Caco-2 (cell line): ENCODE measurements around the gene SSR1. TPM values are rescaled to one million over a fixed set of nuclear protein-coding genes. Genes with fewer than 3 reads are reported as not detected.

Experiments used
- BruUV-seq: library from RNA; stranded (reverse); fragments of 400-500 nt; replicated peaks from 2 replicates; lab custom pipeline; 2021; lab: Mats Ljungman, UMichigan
- CTCF ChIA-PET: fragments of 300-600 bp; sonication (Branson Sonifier 250); formaldehyde crosslinking; loops from one replicate; lab custom pipeline; 2022; ENCODE audit warnings: antibody characterized with exemption; lab: Charles Lee
- POLR2A ChIA-PET: fragments of 300-600 bp; sonication (Branson Sonifier 250); formaldehyde crosslinking; loops from one replicate; lab custom pipeline; 2022; ENCODE audit warnings: antibody characterized with exemption; lab: Charles Lee
- DNase-seq, 2 experiments: peaks; one replicate each; pipeline versions ENCODE4 v3.0.0 to v3.0.0-alpha.2; 2020 to 2022
- H3K27me3 ChIP-seq: replicated peaks from 2 replicates; pipeline ENCODE4 v1.6.0; 2011; ENCODE audit warnings: low read length; ENCODE audit not compliant: control insufficient read depth, insufficient read depth
- H3K36me3 ChIP-seq: 2 replicates; pipeline ENCODE4 v1.5.1; 2011; ENCODE audit warnings: low read length; ENCODE audit not compliant: control insufficient read depth, insufficient read depth
- H3K4me1 ChIP-seq: fragments of 250-450 bp; sonication (Bioruptor Pico); 2 replicates; pipeline ENCODE4 v1.5.1; 2020; ENCODE audit warnings: mild to moderate bottlenecking
- H3K4me3 ChIP-seq: 2 replicates; pipeline ENCODE4 v1.5.1; 2011; ENCODE audit warnings: low read depth, mild to moderate bottlenecking, control low read depth, low read length
- H3K9me3 ChIP-seq: fragments of 250-450 bp; sonication (Bioruptor Pico); 2 replicates; pipeline ENCODE4 v1.5.1; 2020; ENCODE audit warnings: mild to moderate bottlenecking, moderate library complexity
- H3K27ac Mint-ChIP-seq: one replicate; pipeline ENCODE4 v1.8.0; 2022; ENCODE audit warnings: mixed read lengths; ENCODE audit not compliant: unreplicated experiment
- H3K27me3 Mint-ChIP-seq: one replicate; pipeline ENCODE4 v1.8.0; 2022; ENCODE audit warnings: mixed read lengths; ENCODE audit not compliant: insufficient read depth, unreplicated experiment
- H3K36me3 Mint-ChIP-seq: one replicate; pipeline ENCODE4 v1.8.0; 2022; ENCODE audit warnings: mild to moderate bottlenecking, mixed read lengths; ENCODE audit not compliant: insufficient read depth, unreplicated experiment
- H3K4me1 Mint-ChIP-seq: one replicate; pipeline ENCODE4 v1.8.0; 2022; ENCODE audit warnings: low read depth, mixed read lengths; ENCODE audit not compliant: unreplicated experiment
- H3K4me3 Mint-ChIP-seq: one replicate; pipeline ENCODE4 v1.8.0; 2022; ENCODE audit warnings: mild to moderate bottlenecking, moderate library complexity, mixed read lengths; ENCODE audit not compliant: unreplicated experiment
- H3K9me3 Mint-ChIP-seq: one replicate; pipeline ENCODE4 v1.8.0; 2022; ENCODE audit warnings: mixed read lengths; ENCODE audit not compliant: unreplicated experiment
- CTCF ChIP-seq, 2 experiments: fragments of 200-600 bp in 1 of 2; IDR thresholded peaks; 1 replicate in 1 of 2; 2 replicates in 1 of 2; pipeline versions ENCODE4 v1.5.1 to v1.8.0; 2011 to 2022; ENCODE audit warnings: antibody characterized with exemption in 1 of 2, control low read depth in 1 of 2, inconsistent platforms in 1 of 2, low read depth in 1 of 2, low read length in 1 of 2, mild to moderate bottlenecking in 1 of 2, moderate library complexity in 1 of 2; ENCODE audit not compliant: insufficient read depth in 1 of 2, severe bottlenecking in 1 of 2, unreplicated experiment in 1 of 2
- intact Hi-C: fragments of 100-400 bp; cut with micrococcal nuclease; formaldehyde crosslinking; loops from one replicate; pipeline ENCODE4 v1.10.0; 2022; ENCODE audit not compliant: unreplicated experiment
- total RNA-seq: library from RNA; stranded (reverse); gene quantifications from 2 replicates; pipeline ENCODE4 v1.2.3, GENCODE V29; 2022

SSR1 gene
- total RNA-seq, 1 experiment from 2014 or later: 150 TPM

GRCh38 chr6:7252390-7252789 is 60.6 kb downstream of the SSR1 start:
- Histone ChIP-seq H3K4me3 (no peak overlapping the region), H3K27me3 (no peaks in the 10 kb centered on the region), H3K4me1 (no peaks in the 10 kb centered on the region), H3K36me3 (peaks cover 1% of the 10 kb centered on the region), H3K9me3 (peaks cover 8% of the 10 kb centered on the region; the same call in 1 of the 2 replicates)
- TF ChIP-seq CTCF (IDR thresholded peaks at IDR 0.05; ENCODE audit: insufficient read depth in 1 of 2, low read depth in 1 of 2, low read length in 1 of 2, severe bottlenecking in 1 of 2, unreplicated experiment in 1 of 2): no peak
- intact Hi-C loops: no loop called here
- H3K27ac Mint-ChIP-seq: no peak overlapping the region
- H3K4me1 Mint-ChIP-seq: no peaks in the 10 kb centered on the region
- ChIA-PET CTCF (no interaction called here), POLR2A (interaction anchor here (0.6 kb wide), 1 partner anchor 8 kb away, joined by 3 read pairs; no protein-coding TSS in a partner anchor)
- H3K4me3 Mint-ChIP-seq: no peak overlapping the region
- H3K27me3 Mint-ChIP-seq: no peaks in the 10 kb centered on the region
- peaks cover 34% of the 10 kb centered on the region for H3K36me3 Mint-ChIP-seq
- BruUV-seq: no TSS peak
- H3K9me3 Mint-ChIP-seq: no peaks in the 10 kb centered on the region
- DNase-seq: no peak

GRCh38 chr6:7251646-7252260 is 61.2 kb downstream of the SSR1 start:
- no peak overlapping the region for H3K4me3 ChIP-seq
- no peaks in the 10 kb centered on the region for H3K4me1 ChIP-seq
- BruUV-seq: TSS peak; percentile 19
- H3K9me3 Mint-ChIP-seq: no peaks in the 10 kb centered on the region
- ChIA-PET POLR2A (interaction anchor here (0.6 kb wide), 1 partner anchor 9 kb away, joined by 3 read pairs; no protein-coding TSS in a partner anchor), CTCF (no interaction called here)
- no peak overlapping the region for H3K4me3 Mint-ChIP-seq
- intact Hi-C loops: no loop called here
- no peaks in the 10 kb centered on the region for H3K27me3 Mint-ChIP-seq
- H3K36me3 Mint-ChIP-seq: peaks cover 38% of the 10 kb centered on the region
- peaks cover 8% of the 10 kb centered on the region; the same call in 1 of the 2 replicates for H3K9me3 ChIP-seq
- TF ChIP-seq CTCF (IDR thresholded peaks at IDR 0.05; ENCODE audit: insufficient read depth in 1 of 2, low read depth in 1 of 2, low read length in 1 of 2, severe bottlenecking in 1 of 2, unreplicated experiment in 1 of 2): no peak
- H3K4me1 Mint-ChIP-seq: no peaks in the 10 kb centered on the region
- peaks cover 1% of the 10 kb centered on the region for H3K36me3 ChIP-seq
- H3K27me3 ChIP-seq: no peaks in the 10 kb centered on the region
- H3K27ac Mint-ChIP-seq: no peak overlapping the region
- DNase-seq: no peak

DNA sequence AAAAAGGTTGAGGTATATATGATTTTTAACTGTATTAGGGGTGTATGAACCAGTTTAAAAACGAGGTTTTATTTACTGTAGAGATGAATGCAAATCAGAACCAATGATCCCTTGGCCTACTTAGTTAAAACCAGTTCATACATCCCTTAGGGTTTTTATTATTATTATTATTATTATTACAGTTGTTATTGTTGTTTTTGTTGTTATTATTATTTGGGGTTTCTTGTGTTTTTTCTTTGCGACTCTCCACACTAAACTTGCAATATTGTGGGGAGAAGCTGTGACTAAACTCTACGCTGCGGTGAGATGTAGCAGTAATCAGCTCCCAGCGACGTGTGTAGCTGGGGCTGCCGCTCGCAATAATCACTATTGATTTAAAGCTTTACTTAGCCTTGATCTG is 62.2 kb downstream of the SSR1 start:
- CTCF ChIA-PET: no interaction called here
- BruUV-seq: no TSS peak
- DNase-seq: no peak
- intact Hi-C loops: no loop called here
- H3K4me3 ChIP-seq: no peak overlapping the region
- no peak overlapping the region for H3K4me3 Mint-ChIP-seq
- no peak overlapping the region for H3K27ac Mint-ChIP-seq
- no peaks in the 10 kb centered on the region for H3K4me1 ChIP-seq
- no peaks in the 10 kb centered on the region for H3K27me3 Mint-ChIP-seq
- no peaks in the 10 kb centered on the region for H3K4me1 Mint-ChIP-seq
- H3K9me3 Mint-ChIP-seq: no peaks in the 10 kb centered on the region
- H3K36me3 Mint-ChIP-seq: peaks cover 47% of the 10 kb centered on the region
- H3K36me3 ChIP-seq: peaks cover 1% of the 10 kb centered on the region
- H3K27me3 ChIP-seq: no peaks in the 10 kb centered on the region
- H3K9me3 ChIP-seq: peaks cover 6% of the 10 kb centered on the region; the same call in 1 of the 2 replicates
- no peak for TF ChIP-seq CTCF (IDR thresholded peaks at IDR 0.05; ENCODE audit: insufficient read depth in 1 of 2, low read depth in 1 of 2, low read length in 1 of 2, severe bottlenecking in 1 of 2, unreplicated experiment in 1 of 2)
- POLR2A ChIA-PET: no interaction called here
